Adipocyte (in vitro differentiated cells): ENCODE data around the gene IMPG1.

Source experiments
- DNase-seq: peaks from one replicate; pipeline ENCODE4 v3.0.0-alpha.2; 2015; ENCODE audit warnings: low read depth
- H3K27me3 ChIP-seq: replicated peaks from 2 replicates; pipeline ENCODE4 v1.7.0; 2013; ENCODE audit warnings: mild to moderate bottlenecking, low read length, moderate library complexity; ENCODE audit not compliant: control insufficient read depth, insufficient read depth
- H3K36me3 ChIP-seq: 2 replicates; pipeline ENCODE4 v1.7.0; 2013; ENCODE audit warnings: low read length, mild to moderate bottlenecking, moderate library complexity; ENCODE audit not compliant: control insufficient read depth, insufficient read depth, severe bottlenecking
- H3K4me1 ChIP-seq: 2 replicates; pipeline ENCODE4 v1.7.0; 2013; ENCODE audit warnings: mild to moderate bottlenecking, low read length, moderate library complexity; ENCODE audit not compliant: control insufficient read depth, insufficient read depth
- H3K4me3 ChIP-seq: 2 replicates; pipeline ENCODE4 v1.7.0; 2013; ENCODE audit warnings: mild to moderate bottlenecking, low read length, moderate library complexity
- H3K9ac ChIP-seq: 2 replicates; pipeline ENCODE4 v1.7.0; 2013; ENCODE audit warnings: mild to moderate bottlenecking, low read length, moderate library complexity
- H3K9me3 ChIP-seq: 2 replicates; pipeline ENCODE4 v1.7.0; 2013; ENCODE audit warnings: mild to moderate bottlenecking, low read length, moderate library complexity; ENCODE audit not compliant: control insufficient read depth

IMPG1 gene

GRCh38 chr6:76003113-76003512 lies 69.3 kb downstream of the IMPG1 start:
- Histone ChIP-seq H3K9me3 (no peaks in the 10 kb centered on the region), H3K4me3 (no peak overlapping the region), H3K9ac (no peak overlapping the region), H3K27me3 (no peaks in the 10 kb centered on the region), H3K36me3 (no peaks in the 10 kb centered on the region), H3K4me1 (peaks cover 3% of the 10 kb centered on the region)
- DNase-seq, result no peak

GRCh38 chr6:76000629-76001028 lies 71.8 kb downstream of the IMPG1 start:
- Histone ChIP-seq H3K9ac (no peak overlapping the region), H3K4me3 (no peak overlapping the region), H3K9me3 (no peaks in the 10 kb centered on the region), H3K4me1 (peaks cover 7% of the 10 kb centered on the region), H3K27me3 (no peaks in the 10 kb centered on the region), H3K36me3 (no peaks in the 10 kb centered on the region)
- DNase-seq, result no peak

GRCh38 chr6:75997696-75998095 lies 74.8 kb downstream of the IMPG1 start:
- Histone ChIP-seq H3K4me1 (peaks cover 7% of the 10 kb centered on the region), H3K27me3 (no peaks in the 10 kb centered on the region), H3K4me3 (no peak overlapping the region), H3K36me3 (no peaks in the 10 kb centered on the region), H3K9ac (no peak overlapping the region), H3K9me3 (no peaks in the 10 kb centered on the region)
- DNase-seq, result peak; percentile 36

GRCh38 chr6:75993236-75994162 lies 79.0 kb downstream of the IMPG1 start:
- no peak overlapping the region for H3K9ac ChIP-seq
- no peaks in the 10 kb centered on the region for H3K9me3 ChIP-seq
- H3K4me1 ChIP-seq, result peaks cover 7% of the 10 kb centered on the region
- H3K4me3 ChIP-seq, result no peak overlapping the region
- H3K36me3 ChIP-seq, result no peaks in the 10 kb centered on the region
- DNase-seq, result no peak
- no peaks in the 10 kb centered on the region for H3K27me3 ChIP-seq

GRCh38 chr6:75991941-75992340 lies 80.5 kb downstream of the IMPG1 start:
- Histone ChIP-seq H3K4me3 (no peak overlapping the region), H3K4me1 (no peaks in the 10 kb centered on the region), H3K9ac (no peak overlapping the region), H3K27me3 (no peaks in the 10 kb centered on the region), H3K9me3 (no peaks in the 10 kb centered on the region), H3K36me3 (no peaks in the 10 kb centered on the region)
- DNase-seq, result no peak

- DNase-seq, result no peak
- Histone ChIP-seq H3K9me3 (no peaks in the 10 kb centered on the region), H3K4me1 (no peaks in the 10 kb centered on the region), H3K27me3 (no peaks in the 10 kb centered on the region), H3K36me3 (no peaks in the 10 kb centered on the region), H3K4me3 (no peak overlapping the region), H3K9ac (no peak overlapping the region)
These were observed 85.5 kb downstream of the IMPG1 start for GRCh38 chr6:75986935-75987334.

- H3K9ac ChIP-seq, result no peak overlapping the region
- no peaks in the 10 kb centered on the region for H3K27me3 ChIP-seq
- H3K4me3 ChIP-seq, result no peak overlapping the region
- no peaks in the 10 kb centered on the region for H3K36me3 ChIP-seq
- no peaks in the 10 kb centered on the region for H3K9me3 ChIP-seq
- no peaks in the 10 kb centered on the region for H3K4me1 ChIP-seq
- no peak for DNase-seq
These were observed 96.6 kb downstream of the IMPG1 start for GRCh38 chr6:75975904-75976303.

GRCh38 chr6:75970093-75970492 lies 102.4 kb downstream of the IMPG1 start:
- H3K27me3 ChIP-seq, result no peaks in the 10 kb centered on the region
- H3K9ac ChIP-seq, result no peak overlapping the region

GRCh38 chr6:75968143-75968542 lies 104.3 kb downstream of the IMPG1 start:
- Histone ChIP-seq H3K9ac (no peak overlapping the region), H3K36me3 (no peaks in the 10 kb centered on the region)

More at GRCh38 chr6:75970093-75970492, 102.4 kb downstream of the IMPG1 start:
- H3K9me3 ChIP-seq, result no peaks in the 10 kb centered on the region
- H3K4me3 ChIP-seq, result no peak overlapping the region
- no peak for DNase-seq
- no peaks in the 10 kb centered on the region for H3K36me3 ChIP-seq
- H3K4me1 ChIP-seq, result no peaks in the 10 kb centered on the region

GRCh38 chr6:75963569-75963968 lies 108.9 kb downstream of the IMPG1 start:
- no peak overlapping the region for H3K4me3 ChIP-seq
- no peaks in the 10 kb centered on the region for H3K27me3 ChIP-seq
- no peak for DNase-seq
- no peaks in the 10 kb centered on the region for H3K4me1 ChIP-seq
- H3K36me3 ChIP-seq, result no peaks in the 10 kb centered on the region
- no peaks in the 10 kb centered on the region for H3K9me3 ChIP-seq
- H3K9ac ChIP-seq, result no peak overlapping the region

More at GRCh38 chr6:75968143-75968542, 104.3 kb downstream of the IMPG1 start:
- no peaks in the 10 kb centered on the region for H3K4me1 ChIP-seq
- H3K9me3 ChIP-seq, result no peaks in the 10 kb centered on the region
- DNase-seq, result no peak
- no peaks in the 10 kb centered on the region for H3K27me3 ChIP-seq
- H3K4me3 ChIP-seq, result no peak overlapping the region

GRCh38 chr6:75952128-75952527 lies 120.3 kb downstream of the IMPG1 start:
- Histone ChIP-seq H3K27me3 (peaks cover 5% of the 10 kb centered on the region), H3K4me1 (peaks cover 5% of the 10 kb centered on the region)

More at GRCh38 chr6:75952128-75952527, 120.3 kb downstream of the IMPG1 start:
- DNase-seq, result no peak
- Histone ChIP-seq H3K9me3 (no peaks in the 10 kb centered on the region), H3K9ac (no peak overlapping the region), H3K4me3 (peak overlapping the region; percentile 50), H3K36me3 (no peaks in the 10 kb centered on the region)
